ENCODE data around the gene CEP192.

DNA sequence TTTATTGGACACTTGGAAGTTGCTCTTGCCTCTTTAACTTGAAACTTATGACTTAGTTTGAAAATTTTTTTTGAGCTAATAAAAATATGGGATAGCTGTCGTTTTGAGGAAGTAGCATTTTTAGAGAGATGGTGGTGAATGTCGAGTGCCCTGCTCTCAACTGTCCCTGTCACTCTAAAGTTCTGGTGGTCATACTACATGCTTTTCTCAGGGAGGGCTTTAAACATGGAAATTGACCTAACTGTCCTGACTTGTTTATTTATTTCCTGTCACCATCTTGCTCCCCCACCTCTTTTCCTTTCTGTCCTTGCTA, 16.0 kb downstream of the CEP192 start:
- TF ChIP-seq, protein P1, sequence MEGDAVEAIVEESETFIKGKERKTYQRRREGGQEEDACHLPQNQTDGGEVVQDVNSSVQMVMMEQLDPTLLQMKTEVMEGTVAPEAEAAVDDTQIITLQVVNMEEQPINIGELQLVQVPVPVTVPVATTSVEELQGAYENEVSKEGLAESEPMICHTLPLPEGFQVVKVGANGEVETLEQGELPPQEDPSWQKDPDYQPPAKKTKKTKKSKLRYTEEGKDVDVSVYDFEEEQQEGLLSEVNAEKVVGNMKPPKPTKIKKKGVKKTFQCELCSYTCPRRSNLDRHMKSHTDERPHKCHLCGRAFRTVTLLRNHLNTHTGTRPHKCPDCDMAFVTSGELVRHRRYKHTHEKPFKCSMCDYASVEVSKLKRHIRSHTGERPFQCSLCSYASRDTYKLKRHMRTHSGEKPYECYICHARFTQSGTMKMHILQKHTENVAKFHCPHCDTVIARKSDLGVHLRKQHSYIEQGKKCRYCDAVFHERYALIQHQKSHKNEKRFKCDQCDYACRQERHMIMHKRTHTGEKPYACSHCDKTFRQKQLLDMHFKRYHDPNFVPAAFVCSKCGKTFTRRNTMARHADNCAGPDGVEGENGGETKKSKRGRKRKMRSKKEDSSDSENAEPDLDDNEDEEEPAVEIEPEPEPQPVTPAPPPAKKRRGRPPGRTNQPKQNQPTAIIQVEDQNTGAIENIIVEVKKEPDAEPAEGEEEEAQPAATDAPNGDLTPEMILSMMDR (IDR thresholded peaks at IDR 0.05 in 8 of 11, conservative IDR thresholded peaks at IDR 0.05 in 3 of 11) = no peak
- TF ChIP-seq POLR2A (IDR thresholded peaks at IDR 0.05) = no peak
- no peak for TF ChIP-seq POLR2AphosphoS5 (IDR thresholded peaks at IDR 0.05)

Data from spleen (tissue), 7 donors.